ENCODE data around the gene FANCD2.

DNA sequence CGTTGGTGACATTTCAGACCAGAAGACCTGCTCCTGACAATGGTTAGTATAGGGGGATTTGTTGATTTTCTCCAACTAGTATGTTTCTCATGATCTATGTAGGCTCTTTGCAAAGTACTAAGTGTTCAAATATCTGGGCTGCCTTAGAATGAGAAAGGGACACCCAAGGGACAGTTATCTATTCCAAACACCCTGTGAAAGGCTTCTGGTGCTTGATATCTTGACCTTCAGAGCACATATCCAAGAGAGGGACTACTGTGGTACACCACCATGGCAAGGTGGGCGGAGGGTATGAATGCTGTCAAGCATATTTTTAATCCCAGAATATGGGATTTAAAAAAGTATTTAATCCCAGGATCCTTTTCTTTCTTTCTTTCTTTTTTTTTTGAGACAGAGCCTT, 80.7 kb downstream of the FANCD2 start:
- no peak for TF ChIP-seq EZH2 (IDR thresholded peaks at IDR 0.05; ENCODE audit: insufficient read depth, poor library complexity, severe bottlenecking)
- no peak for TF ChIP-seq EZH2phosphoT487 (IDR thresholded peaks at IDR 0.05; ENCODE audit: insufficient read depth, low read depth)

Measured in GM23248 (cell line).